ENCODE measurements around the gene C2orf92. TPM values are rescaled to one million over a fixed set of nuclear protein-coding genes. Genes with fewer than 3 reads are reported as not detected.

C2orf92 gene
- total RNA-seq, 1 donor from 2014 or later = 0.96 TPM

DNA sequence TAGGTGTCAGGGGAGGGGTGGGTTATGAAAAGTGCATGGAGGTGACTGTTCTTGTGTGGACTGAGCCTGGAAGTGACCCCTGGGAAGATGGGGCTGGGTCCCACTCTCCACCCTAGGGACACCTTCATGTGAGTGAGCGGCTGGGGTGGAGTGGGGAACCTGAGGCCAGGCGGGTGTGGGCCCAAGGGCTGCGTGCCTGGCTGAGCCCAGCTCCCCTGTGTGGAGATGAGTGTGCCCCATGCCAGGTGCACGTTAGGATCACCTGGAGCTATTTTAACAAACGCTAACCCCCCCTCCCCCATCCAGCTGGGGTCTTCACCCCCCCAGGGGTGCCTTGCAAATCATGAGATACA is 70.4 kb downstream of the C2orf92 start:
- H3K4me3 ChIP-seq (ENCODE audit: low read depth, low read length) = no peak overlapping the region
- TF ChIP-seq, protein P1, sequence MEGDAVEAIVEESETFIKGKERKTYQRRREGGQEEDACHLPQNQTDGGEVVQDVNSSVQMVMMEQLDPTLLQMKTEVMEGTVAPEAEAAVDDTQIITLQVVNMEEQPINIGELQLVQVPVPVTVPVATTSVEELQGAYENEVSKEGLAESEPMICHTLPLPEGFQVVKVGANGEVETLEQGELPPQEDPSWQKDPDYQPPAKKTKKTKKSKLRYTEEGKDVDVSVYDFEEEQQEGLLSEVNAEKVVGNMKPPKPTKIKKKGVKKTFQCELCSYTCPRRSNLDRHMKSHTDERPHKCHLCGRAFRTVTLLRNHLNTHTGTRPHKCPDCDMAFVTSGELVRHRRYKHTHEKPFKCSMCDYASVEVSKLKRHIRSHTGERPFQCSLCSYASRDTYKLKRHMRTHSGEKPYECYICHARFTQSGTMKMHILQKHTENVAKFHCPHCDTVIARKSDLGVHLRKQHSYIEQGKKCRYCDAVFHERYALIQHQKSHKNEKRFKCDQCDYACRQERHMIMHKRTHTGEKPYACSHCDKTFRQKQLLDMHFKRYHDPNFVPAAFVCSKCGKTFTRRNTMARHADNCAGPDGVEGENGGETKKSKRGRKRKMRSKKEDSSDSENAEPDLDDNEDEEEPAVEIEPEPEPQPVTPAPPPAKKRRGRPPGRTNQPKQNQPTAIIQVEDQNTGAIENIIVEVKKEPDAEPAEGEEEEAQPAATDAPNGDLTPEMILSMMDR (IDR thresholded peaks at IDR 0.05; ENCODE audit: insufficient read depth, low read length, poor library complexity, severe bottlenecking) = no peak
- no peaks in the 10 kb centered on the region for H3K27me3 ChIP-seq (ENCODE audit: control insufficient read depth, insufficient read depth, low read length)

DNA sequence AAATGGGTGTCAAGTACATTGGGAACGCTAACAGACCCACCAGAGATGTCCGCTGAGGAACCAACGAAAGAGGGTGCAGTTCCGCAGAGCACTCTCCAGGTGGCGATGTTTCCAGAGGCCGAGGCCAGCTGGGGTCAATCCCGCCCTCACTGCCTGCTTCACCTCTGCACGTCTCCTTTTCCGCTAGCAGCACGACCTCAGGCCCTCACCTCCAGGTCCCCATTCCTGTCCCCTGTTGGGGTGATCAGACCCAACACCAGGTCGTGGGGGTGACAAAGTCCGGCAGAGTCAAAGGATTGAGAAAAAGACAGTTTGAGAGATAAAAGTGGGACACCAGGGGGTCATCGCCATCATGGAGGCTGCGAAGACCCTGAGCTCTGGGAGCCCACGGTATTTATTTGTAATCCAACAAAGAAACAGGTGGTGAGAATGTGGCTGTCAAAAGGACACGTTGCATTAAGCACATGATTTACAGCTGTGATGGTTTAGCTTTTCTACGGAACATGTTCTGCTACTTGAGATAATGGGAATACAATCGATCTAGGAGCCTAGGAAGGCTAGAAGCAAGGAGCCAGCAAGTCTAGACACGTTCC is 71.2 kb downstream of the C2orf92 start:
- H3K4me3 ChIP-seq (ENCODE audit: low read depth, low read length) = no peak overlapping the region
- DNase-seq (ENCODE audit: low read depth) = no peak
- TF ChIP-seq, protein P1 (IDR thresholded peaks at IDR 0.05; ENCODE audit: insufficient read depth, low read length, poor library complexity, severe bottlenecking) = peak; percentile 88
- H3K36me3 ChIP-seq (ENCODE audit: control insufficient read depth, insufficient read depth, low read length) = peaks cover 1% of the 10 kb centered on the region
- no peaks in the 10 kb centered on the region for H3K27me3 ChIP-seq (ENCODE audit: control insufficient read depth, insufficient read depth, low read length)

More for the DNA sequence above, 70.4 kb downstream of the C2orf92 start:
- peaks cover 1% of the 10 kb centered on the region for H3K36me3 ChIP-seq (ENCODE audit: control insufficient read depth, insufficient read depth, low read length)
- DNase-seq (ENCODE audit: low read depth) = no peak

DNA sequence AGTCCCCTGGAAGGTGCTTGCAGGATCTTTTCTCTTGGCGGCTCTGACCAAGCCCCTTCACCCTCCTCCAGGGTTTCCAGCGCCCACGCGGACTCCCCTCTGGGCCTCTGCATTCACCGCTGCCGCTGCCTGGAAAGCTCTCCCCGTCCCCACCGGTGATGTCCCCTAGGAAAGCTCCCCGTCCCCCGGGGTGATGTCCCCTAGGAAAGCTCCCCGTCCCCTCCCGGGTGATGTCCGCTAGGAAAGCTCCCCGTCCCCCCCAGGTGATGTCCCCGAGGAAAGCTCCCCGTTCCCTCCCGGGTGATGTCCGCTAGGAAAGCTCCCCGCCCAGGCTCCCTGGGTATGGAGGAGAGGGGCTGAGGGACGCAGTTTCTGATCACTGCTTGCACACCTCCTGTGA is 71.7 kb downstream of the C2orf92 start:
- no peaks in the 10 kb centered on the region for H3K27me3 ChIP-seq (ENCODE audit: control insufficient read depth, insufficient read depth, low read length)
- H3K4me3 ChIP-seq (ENCODE audit: low read depth, low read length) = no peak overlapping the region
- TF ChIP-seq, protein P1 (IDR thresholded peaks at IDR 0.05; ENCODE audit: insufficient read depth, low read length, poor library complexity, severe bottlenecking) = no peak
- DNase-seq (ENCODE audit: low read depth) = no peak
- H3K36me3 ChIP-seq (ENCODE audit: control insufficient read depth, insufficient read depth, low read length) = peaks cover 1% of the 10 kb centered on the region

DNA sequence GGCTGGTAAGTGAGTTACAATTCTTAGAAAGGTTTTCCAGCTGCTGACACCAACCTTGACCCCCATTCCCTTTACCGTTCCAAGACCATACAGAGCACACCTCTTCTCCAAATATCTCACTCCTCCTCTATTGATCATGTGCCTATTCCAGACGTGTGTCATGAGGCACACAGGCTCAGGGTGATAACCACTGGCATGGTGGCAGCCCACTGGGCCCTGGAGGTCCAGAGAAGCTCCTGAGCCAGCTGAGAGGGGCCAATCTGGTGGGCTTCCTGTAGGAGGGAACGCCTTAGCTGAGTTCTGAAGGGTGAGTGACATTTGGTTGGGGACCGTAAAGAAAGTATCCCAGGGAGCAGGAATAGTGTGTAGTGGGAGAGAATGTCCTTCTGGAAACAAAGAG is 72.2 kb downstream of the C2orf92 start:
- H3K36me3 ChIP-seq (ENCODE audit: control insufficient read depth, insufficient read depth, low read length) = peaks cover 1% of the 10 kb centered on the region
- H3K27me3 ChIP-seq (ENCODE audit: control insufficient read depth, insufficient read depth, low read length) = no peaks in the 10 kb centered on the region
- no peak overlapping the region for H3K4me3 ChIP-seq (ENCODE audit: low read depth, low read length)
- TF ChIP-seq, protein P1 (IDR thresholded peaks at IDR 0.05; ENCODE audit: insufficient read depth, low read length, poor library complexity, severe bottlenecking) = no peak
- DNase-seq (ENCODE audit: low read depth) = no peak

DNA sequence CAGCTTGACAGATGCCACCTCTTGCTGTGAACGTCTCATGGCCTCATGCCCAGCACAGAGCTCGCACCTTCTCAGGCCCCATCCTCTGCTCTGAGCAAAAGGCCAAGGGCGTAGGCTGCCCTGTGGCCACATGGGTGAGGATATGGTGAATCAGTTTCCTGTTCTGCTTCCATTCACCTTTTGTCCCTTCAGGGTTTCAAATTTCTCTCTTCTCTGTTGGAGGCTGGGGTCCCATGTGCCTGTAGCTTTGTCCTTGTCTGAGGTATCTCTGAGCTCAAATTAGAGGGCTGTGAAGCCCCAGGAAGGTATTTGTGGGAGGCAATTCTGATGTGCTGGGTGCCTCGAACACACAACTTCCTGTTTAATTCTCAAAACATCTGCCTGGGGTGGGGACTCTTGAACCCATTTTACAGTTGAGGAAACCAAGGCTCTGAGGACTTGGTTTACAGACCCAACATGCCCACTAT is 72.9 kb downstream of the C2orf92 start:
- Histone ChIP-seq H3K27me3 (ENCODE audit: control insufficient read depth, insufficient read depth, low read length) (no peaks in the 10 kb centered on the region), H3K4me3 (ENCODE audit: low read depth, low read length) (no peak overlapping the region), H3K36me3 (ENCODE audit: control insufficient read depth, insufficient read depth, low read length) (peaks cover 1% of the 10 kb centered on the region)
- DNase-seq (ENCODE audit: low read depth) = no peak
- TF ChIP-seq, protein P1 (IDR thresholded peaks at IDR 0.05; ENCODE audit: insufficient read depth, low read length, poor library complexity, severe bottlenecking) = no peak

DNA sequence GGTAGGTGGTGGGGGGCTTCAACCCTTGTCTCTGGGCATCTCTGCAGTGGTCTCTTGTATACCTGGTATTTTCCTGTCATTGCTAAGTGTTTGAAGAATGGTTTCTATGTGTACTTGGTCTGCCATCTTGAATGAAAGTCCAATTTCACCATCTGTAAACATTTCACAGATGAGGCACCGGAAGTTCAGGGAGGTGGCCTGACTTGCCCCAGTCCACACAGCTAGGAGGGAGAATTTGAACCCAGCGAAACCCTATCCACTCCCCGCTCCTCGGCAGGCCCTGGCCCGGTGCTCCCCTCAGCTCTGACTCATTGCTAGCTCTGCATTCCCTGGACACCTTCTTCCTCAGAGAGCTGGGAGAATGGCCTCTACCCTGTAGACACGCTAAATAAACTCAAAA is 74.4 kb downstream of the C2orf92 start:
- Histone ChIP-seq H3K27me3 (ENCODE audit: control insufficient read depth, insufficient read depth, low read length) (no peaks in the 10 kb centered on the region), H3K4me3 (ENCODE audit: low read depth, low read length) (no peak overlapping the region), H3K36me3 (ENCODE audit: control insufficient read depth, insufficient read depth, low read length) (peaks cover 1% of the 10 kb centered on the region)
- no peak for DNase-seq (ENCODE audit: low read depth)
- TF ChIP-seq, protein P1 (IDR thresholded peaks at IDR 0.05; ENCODE audit: insufficient read depth, low read length, poor library complexity, severe bottlenecking) = no peak

Data from kidney epithelial cell (primary cell).